ENCODE data around the gene AAK1.

DNA sequence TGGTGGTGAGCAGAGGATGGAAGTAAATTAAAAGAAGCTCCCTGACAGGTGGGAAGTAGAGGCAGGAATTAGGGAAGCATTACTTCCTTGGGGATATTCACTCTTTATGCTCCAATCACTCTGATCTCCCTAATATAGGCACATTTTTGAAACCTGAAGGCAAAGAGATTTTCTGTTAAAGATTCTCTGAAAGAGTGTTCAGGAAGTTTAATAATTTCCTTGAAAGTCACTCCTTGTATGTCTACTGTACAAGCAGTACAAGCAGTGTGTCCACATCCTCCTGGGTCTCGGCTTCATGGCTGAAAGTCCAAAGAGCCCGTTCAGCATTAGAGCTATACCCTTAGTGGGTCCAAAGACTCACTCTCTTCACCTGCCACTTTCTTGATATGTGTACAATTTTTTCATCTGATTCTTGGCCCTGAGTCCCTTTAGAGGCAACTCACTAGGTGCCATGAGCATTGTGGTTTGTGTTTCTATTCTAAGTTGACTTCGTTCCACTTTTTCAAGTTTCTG lies 60.2 kb downstream of the AAK1 start:
- TF ChIP-seq NFIC (IDR thresholded peaks at IDR 0.05) = no peak
- TF ChIP-seq RAD21 (IDR thresholded peaks at IDR 0.05; ENCODE audit: low read depth) = no peak
- no peak for TF ChIP-seq FOXM1 (IDR thresholded peaks at IDR 0.05; ENCODE audit: borderline replicate concordance, low read depth)
- TF ChIP-seq CEBPB (IDR thresholded peaks at IDR 0.05) = no peak
- no peak for TF ChIP-seq EP300 (IDR thresholded peaks at IDR 0.05; ENCODE audit: borderline replicate concordance)
- no peak for TF ChIP-seq EGR1 (IDR thresholded peaks at IDR 0.05)
- TF ChIP-seq, protein P1, sequence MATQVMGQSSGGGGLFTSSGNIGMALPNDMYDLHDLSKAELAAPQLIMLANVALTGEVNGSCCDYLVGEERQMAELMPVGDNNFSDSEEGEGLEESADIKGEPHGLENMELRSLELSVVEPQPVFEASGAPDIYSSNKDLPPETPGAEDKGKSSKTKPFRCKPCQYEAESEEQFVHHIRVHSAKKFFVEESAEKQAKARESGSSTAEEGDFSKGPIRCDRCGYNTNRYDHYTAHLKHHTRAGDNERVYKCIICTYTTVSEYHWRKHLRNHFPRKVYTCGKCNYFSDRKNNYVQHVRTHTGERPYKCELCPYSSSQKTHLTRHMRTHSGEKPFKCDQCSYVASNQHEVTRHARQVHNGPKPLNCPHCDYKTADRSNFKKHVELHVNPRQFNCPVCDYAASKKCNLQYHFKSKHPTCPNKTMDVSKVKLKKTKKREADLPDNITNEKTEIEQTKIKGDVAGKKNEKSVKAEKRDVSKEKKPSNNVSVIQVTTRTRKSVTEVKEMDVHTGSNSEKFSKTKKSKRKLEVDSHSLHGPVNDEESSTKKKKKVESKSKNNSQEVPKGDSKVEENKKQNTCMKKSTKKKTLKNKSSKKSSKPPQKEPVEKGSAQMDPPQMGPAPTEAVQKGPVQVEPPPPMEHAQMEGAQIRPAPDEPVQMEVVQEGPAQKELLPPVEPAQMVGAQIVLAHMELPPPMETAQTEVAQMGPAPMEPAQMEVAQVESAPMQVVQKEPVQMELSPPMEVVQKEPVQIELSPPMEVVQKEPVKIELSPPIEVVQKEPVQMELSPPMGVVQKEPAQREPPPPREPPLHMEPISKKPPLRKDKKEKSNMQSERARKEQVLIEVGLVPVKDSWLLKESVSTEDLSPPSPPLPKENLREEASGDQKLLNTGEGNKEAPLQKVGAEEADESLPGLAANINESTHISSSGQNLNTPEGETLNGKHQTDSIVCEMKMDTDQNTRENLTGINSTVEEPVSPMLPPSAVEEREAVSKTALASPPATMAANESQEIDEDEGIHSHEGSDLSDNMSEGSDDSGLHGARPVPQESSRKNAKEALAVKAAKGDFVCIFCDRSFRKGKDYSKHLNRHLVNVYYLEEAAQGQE (IDR thresholded peaks at IDR 0.05; ENCODE audit: low read depth) = no peak
- TF ChIP-seq TCF12 (IDR thresholded peaks at IDR 0.05; ENCODE audit: low read depth) = no peak
- TF ChIP-seq, protein P2, sequence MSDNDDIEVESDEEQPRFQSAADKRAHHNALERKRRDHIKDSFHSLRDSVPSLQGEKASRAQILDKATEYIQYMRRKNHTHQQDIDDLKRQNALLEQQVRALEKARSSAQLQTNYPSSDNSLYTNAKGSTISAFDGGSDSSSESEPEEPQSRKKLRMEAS (IDR thresholded peaks at IDR 0.05) = no peak
- no peak for TF ChIP-seq YY1 (IDR thresholded peaks at IDR 0.05; ENCODE audit: low read depth)
- no peak for TF ChIP-seq CREB1 (IDR thresholded peaks at IDR 0.05; ENCODE audit: low read depth)

Measured in Ishikawa (cell line).